ENCODE data around the gene SLC8B1. TPM values are rescaled to one million over a fixed set of nuclear protein-coding genes. Genes with fewer than 3 reads are reported as not detected.

The SLC8B1 gene
- total and polyA plus RNA-seq, 2 of the 4 experiments (the other 2 are of a cell fraction): 4.1 to 10.2 TPM

DNA sequence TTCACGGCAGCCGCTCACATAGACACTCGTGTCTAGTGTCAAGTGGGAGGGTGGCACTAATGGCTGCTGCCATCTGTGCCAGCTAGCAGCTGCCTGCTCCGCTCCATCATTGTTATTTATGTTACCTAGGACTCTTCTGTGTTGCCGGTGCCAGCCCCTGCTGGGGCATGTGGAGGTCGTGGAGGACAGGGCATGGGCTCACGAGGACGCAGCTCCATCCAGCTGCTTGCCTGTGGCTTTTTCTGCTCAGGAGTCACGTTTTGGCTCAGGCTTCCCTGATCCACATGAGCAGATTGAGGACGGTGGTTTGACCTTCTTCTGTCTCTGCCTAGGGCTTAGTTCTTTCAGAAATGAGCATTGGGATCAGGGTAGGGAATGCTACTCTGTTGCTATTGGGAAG, 82.4 kb downstream of the SLC8B1 start:
- in situ Hi-C loops (cut with MboI; ENCODE audit: low sequenced_read_pairs): no loop called here
- Histone ChIP-seq H3K9me1 (ENCODE audit: insufficient read depth, low read length) (0 out of 2 replicates have a peak, but pooled peaks cover 4% of the 10 kb centered on the region), H3K36me3 (ENCODE audit: control insufficient read depth, insufficient read depth, low read length) (peaks cover 1% of the 10 kb centered on the region; the same call in 1 of the 2 replicates), H3K23ac (ENCODE audit: low read depth, low read length) (no peak overlapping the region), H2BK120ac (ENCODE audit: low read depth, low read length) (no peak overlapping the region), H3K9me3 (ENCODE audit: control insufficient read depth, insufficient read depth, low read length) (peaks cover 2% of the 10 kb centered on the region; the same call in 1 of the 2 replicates), H3K14ac (replicated peaks; ENCODE audit: low read depth, low read length) (no peak overlapping the region), H2AK9ac (replicated peaks; ENCODE audit: low read depth, low read length, poor library complexity) (no peak overlapping the region), H3K4ac (ENCODE audit: low read depth, low read length) (no peak overlapping the region), H4K20me1 (ENCODE audit: insufficient read depth, low read length) (no peaks in the 10 kb centered on the region), H4K8ac (ENCODE audit: low read depth in 2 of 2, low read length in 2 of 2) (no peak overlapping the region), H3K18ac (ENCODE audit: low read depth, low read length) (no peak overlapping the region), H3K9ac (ENCODE audit: low read depth, low read length) (no peak overlapping the region), H2BK20ac (ENCODE audit: low read depth, low read length) (no peak overlapping the region; the same call in 1 of the 2 replicates), H3K56ac (ENCODE audit: extremely low read depth, insufficient read depth, low read length) (no peak overlapping the region), H3K4me1 (ENCODE audit: control insufficient read depth, insufficient read depth, low read length) (no peaks in the 10 kb centered on the region), H2BK5ac (ENCODE audit: low read depth, low read length, poor library complexity, severe bottlenecking) (no peak overlapping the region), H2AK5ac (ENCODE audit: low read depth, low read length) (no peak overlapping the region), H3K79me1 (ENCODE audit: low read depth in 1 of 2, low read length in 2 of 2) (no peaks in the 10 kb centered on the region), H4K5ac (ENCODE audit: low read depth, low read length) (no peak overlapping the region), H2BK15ac (ENCODE audit: low read depth, low read length) (no peak overlapping the region), H4K91ac (ENCODE audit: insufficient read depth, low read depth, low read length) (no peak overlapping the region), H3K4me3 (ENCODE audit: insufficient read depth, low read depth, low read length) (no peak overlapping the region), H3K27ac (ENCODE audit: insufficient read depth, low read length) (no peak overlapping the region), H2AFZ (replicated peaks; ENCODE audit: low read length, poor library complexity) (no peak overlapping the region), H3K4me2 (ENCODE audit: low read depth, low read length) (no peak overlapping the region), H3K27me3 (ENCODE audit: control insufficient read depth, insufficient read depth, low read length) (no peaks in the 10 kb centered on the region)
- dilution Hi-C loops (cut with HindIII; ENCODE audit: low sequenced_read_pairs, unreplicated experiment): no loop called here
- no TSS peak for BruUV-seq (replicated peaks)
- TF ChIP-seq SMC3 (IDR thresholded peaks at IDR 0.05; ENCODE audit: low read depth, low read length): no peak
- TF ChIP-seq MXI1 (IDR thresholded peaks at IDR 0.05; ENCODE audit: borderline replicate concordance, low read depth, low read length): no peak
- TF ChIP-seq POLR2A (IDR thresholded peaks at IDR 0.05; ENCODE audit: low read depth, low read length): no peak
- TF ChIP-seq, protein P1, sequence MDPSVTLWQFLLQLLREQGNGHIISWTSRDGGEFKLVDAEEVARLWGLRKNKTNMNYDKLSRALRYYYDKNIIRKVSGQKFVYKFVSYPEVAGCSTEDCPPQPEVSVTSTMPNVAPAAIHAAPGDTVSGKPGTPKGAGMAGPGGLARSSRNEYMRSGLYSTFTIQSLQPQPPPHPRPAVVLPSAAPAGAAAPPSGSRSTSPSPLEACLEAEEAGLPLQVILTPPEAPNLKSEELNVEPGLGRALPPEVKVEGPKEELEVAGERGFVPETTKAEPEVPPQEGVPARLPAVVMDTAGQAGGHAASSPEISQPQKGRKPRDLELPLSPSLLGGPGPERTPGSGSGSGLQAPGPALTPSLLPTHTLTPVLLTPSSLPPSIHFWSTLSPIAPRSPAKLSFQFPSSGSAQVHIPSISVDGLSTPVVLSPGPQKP (IDR thresholded peaks at IDR 0.05; ENCODE audit: borderline replicate concordance, low read depth, low read length): no peak
- TF ChIP-seq, protein P2, sequence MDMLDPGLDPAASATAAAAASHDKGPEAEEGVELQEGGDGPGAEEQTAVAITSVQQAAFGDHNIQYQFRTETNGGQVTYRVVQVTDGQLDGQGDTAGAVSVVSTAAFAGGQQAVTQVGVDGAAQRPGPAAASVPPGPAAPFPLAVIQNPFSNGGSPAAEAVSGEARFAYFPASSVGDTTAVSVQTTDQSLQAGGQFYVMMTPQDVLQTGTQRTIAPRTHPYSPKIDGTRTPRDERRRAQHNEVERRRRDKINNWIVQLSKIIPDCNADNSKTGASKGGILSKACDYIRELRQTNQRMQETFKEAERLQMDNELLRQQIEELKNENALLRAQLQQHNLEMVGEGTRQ (IDR thresholded peaks at IDR 0.05; ENCODE audit: low read depth, low read length): no peak
- no peak for TF ChIP-seq CHD1 (IDR thresholded peaks at IDR 0.05; ENCODE audit: low read depth, low read length)
- no peak for TF ChIP-seq RCOR1 (IDR thresholded peaks at IDR 0.05; ENCODE audit: insufficient replicate concordance, low read length)
- TF ChIP-seq MAFK (IDR thresholded peaks at IDR 0.05; ENCODE audit: low read depth, low read length): no peak
- TF ChIP-seq, protein P3, sequence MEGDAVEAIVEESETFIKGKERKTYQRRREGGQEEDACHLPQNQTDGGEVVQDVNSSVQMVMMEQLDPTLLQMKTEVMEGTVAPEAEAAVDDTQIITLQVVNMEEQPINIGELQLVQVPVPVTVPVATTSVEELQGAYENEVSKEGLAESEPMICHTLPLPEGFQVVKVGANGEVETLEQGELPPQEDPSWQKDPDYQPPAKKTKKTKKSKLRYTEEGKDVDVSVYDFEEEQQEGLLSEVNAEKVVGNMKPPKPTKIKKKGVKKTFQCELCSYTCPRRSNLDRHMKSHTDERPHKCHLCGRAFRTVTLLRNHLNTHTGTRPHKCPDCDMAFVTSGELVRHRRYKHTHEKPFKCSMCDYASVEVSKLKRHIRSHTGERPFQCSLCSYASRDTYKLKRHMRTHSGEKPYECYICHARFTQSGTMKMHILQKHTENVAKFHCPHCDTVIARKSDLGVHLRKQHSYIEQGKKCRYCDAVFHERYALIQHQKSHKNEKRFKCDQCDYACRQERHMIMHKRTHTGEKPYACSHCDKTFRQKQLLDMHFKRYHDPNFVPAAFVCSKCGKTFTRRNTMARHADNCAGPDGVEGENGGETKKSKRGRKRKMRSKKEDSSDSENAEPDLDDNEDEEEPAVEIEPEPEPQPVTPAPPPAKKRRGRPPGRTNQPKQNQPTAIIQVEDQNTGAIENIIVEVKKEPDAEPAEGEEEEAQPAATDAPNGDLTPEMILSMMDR (conservative IDR thresholded peaks at IDR 0.05; ENCODE audit: low read depth, low read length): no peak
- no peak for TF ChIP-seq BHLHE40 (IDR thresholded peaks at IDR 0.05; ENCODE audit: low read depth, low read length)
- TF ChIP-seq RFX5 (IDR thresholded peaks at IDR 0.05; ENCODE audit: low read depth, low read length): no peak
- TF ChIP-seq MAZ (IDR thresholded peaks at IDR 0.05; ENCODE audit: borderline replicate concordance, low read depth, low read length): no peak
- TF ChIP-seq NFE2L2 (IDR thresholded peaks at IDR 0.05; ENCODE audit: low read depth, low read length): no peak
- TF ChIP-seq FOS (IDR thresholded peaks at IDR 0.05; ENCODE audit: low read depth, low read length): no peak
- TF ChIP-seq CEBPB (IDR thresholded peaks at IDR 0.05; ENCODE audit: low read depth, low read length): no peak
- TF ChIP-seq RAD21 (IDR thresholded peaks at IDR 0.05; ENCODE audit: low read length): no peak
- intact Hi-C loops (cut with micrococcal nuclease): no loop called here
- 81% methylated on average over 2 of the region's 10 CpGs; no CpG with 5 or more reads in 1 of the 2 experiments for WGBS, 2 experiments (ENCODE audit: extremely low coverage in 2 of 2, insufficient read length in 1 of 2)
- POLR2A ChIA-PET (ENCODE audit: unreplicated experiment): no interaction called here
- CTCF ChIA-PET: no interaction called here
- ATAC-seq (ENCODE audit: low read depth) (no peak), DNase-seq (no peak)

Data from IMR-90 (cell line).